Common myeloid progenitor, CD34-positive (primary cell): ENCODE results near the gene OSCP1.
A peak's percentile ranks its signal among the peaks of the same experiment; 100 is the strongest.

Experiments
- CTCF ChIA-PET: fragments of 350-600 bp; sonication (Branson Sonifier 250); formaldehyde crosslinking; loops from one replicate; lab custom pipeline; 2021; ENCODE audit warnings: antibody characterized with exemption; lab: Charles Lee
- POLR2A ChIA-PET: fragments of 350-600 bp; sonication (Branson Sonifier 250); formaldehyde crosslinking; loops from one replicate; lab custom pipeline; 2021; ENCODE audit warnings: antibody characterized with exemption; lab: Charles Lee
- DNase-seq, 3 donors: peaks; one replicate each; pipeline versions ENCODE4 v3.0.0 to v3.0.0-alpha.2; 2013
- H3K27ac ChIP-seq, 2 experiments: 1 replicate in 1 of 2; 2 replicates in 1 of 2; pipeline ENCODE4 v1.7.0; 2013; ENCODE audit warnings: inconsistent platforms in 2 of 2, low read length in 2 of 2, mild to moderate bottlenecking in 2 of 2, low read depth in 1 of 2, moderate library complexity in 1 of 2; ENCODE audit not compliant: severe bottlenecking in 2 of 2, insufficient read depth in 1 of 2, poor library complexity in 1 of 2
- H3K27me3 ChIP-seq, 5 experiments: replicated peaks in 2 of 5; 1 replicate in 3 of 5; 2 replicates in 2 of 5; pipeline versions ENCODE4 v1.6.1 to v1.7.0; 2013; ENCODE audit warnings: low read length in 4 of 5, mild to moderate bottlenecking in 2 of 5, moderate library complexity in 2 of 5, inconsistent platforms in 1 of 5; ENCODE audit not compliant: insufficient read depth in 5 of 5, control insufficient read depth in 4 of 5
- H3K36me3 ChIP-seq, 4 experiments: 1 replicate in 2 of 4; 2 replicates in 2 of 4; pipeline versions ENCODE4 v1.6.1 to v1.7.0; 2013; ENCODE audit warnings: low read length in 3 of 4, control low read depth in 1 of 4, mild to moderate bottlenecking in 1 of 4; ENCODE audit not compliant: control insufficient read depth in 4 of 4, insufficient read depth in 4 of 4
- H3K4me1 ChIP-seq, 4 experiments: 1 replicate in 3 of 4; 2 replicates in 1 of 4; pipeline versions ENCODE4 v1.6.1 to v1.7.1; 2013; ENCODE audit warnings: low read length in 3 of 4, mild to moderate bottlenecking in 3 of 4, control low read depth in 1 of 4, inconsistent platforms in 1 of 4, moderate library complexity in 1 of 4; ENCODE audit not compliant: control insufficient read depth in 4 of 4, insufficient read depth in 4 of 4; ENCODE audit errors: control extremely low read depth in 1 of 4
- H3K4me3 ChIP-seq, 7 experiments: 1 replicate in 4 of 7; 2 replicates in 3 of 7; pipeline versions ENCODE4 v1.5.1 to v1.7.0; 2013; ENCODE audit warnings: mild to moderate bottlenecking in 7 of 7, low read length in 6 of 7, moderate library complexity in 6 of 7, inconsistent platforms in 2 of 7, low read depth in 2 of 7, control low read depth in 1 of 7; ENCODE audit not compliant: insufficient read depth in 4 of 7, control insufficient read depth in 1 of 7; ENCODE audit errors: extremely low read depth in 1 of 7
- H3K9me3 ChIP-seq, 5 experiments: 1 replicate in 4 of 5; 2 replicates in 1 of 5; pipeline versions ENCODE4 v1.6.1 to v1.7.1; 2013; ENCODE audit warnings: low read length in 4 of 5, mild to moderate bottlenecking in 2 of 5, inconsistent platforms in 1 of 5, low read depth in 1 of 5, moderate library complexity in 1 of 5; ENCODE audit not compliant: control insufficient read depth in 4 of 5, insufficient read depth in 2 of 5; ENCODE audit errors: control extremely low read depth in 1 of 5
- WGBS: methylation state at CpG from one replicate; pipeline ENCODE4 v1.1.5; 2013; ENCODE audit not compliant: insufficient coverage; 5-methylcytosine and 5-hydroxymethylcytosine counted together

OSCP1 gene

GRCh38 chr1:36458910-36459309 lies 8.7 kb upstream of the OSCP1 start:
- WGBS, result 60% methylated on average over 2 of the region's 3 CpGs
- POLR2A ChIA-PET, result interaction anchor here (0.7 kb wide), 2 partner anchors 9 to 1412 kb away, joined by 3 read pairs; partner anchors contain the start of gene OSCP1
- peaks cover 18 to 46% (median 42%) of the 10 kb centered on the region in 4 experiments for H3K4me1 ChIP-seq
- H3K9me3 ChIP-seq, result no peaks in the 10 kb centered on the region
- H3K27ac ChIP-seq, result no peak overlapping the region
- H3K4me3 ChIP-seq, result peak overlapping the region in 1 of 7 experiments; percentile 11
- H3K36me3 ChIP-seq, result peaks cover 5 to 61% (median 29%) of the 10 kb centered on the region in 4 experiments
- no peaks in the 10 kb centered on the region for H3K27me3 ChIP-seq
- DNase-seq, result peak; percentile 27 to 68 (median 58)
- CTCF ChIA-PET, result interaction anchor here (0.8 to 1.7 kb wide), 5 partner anchors 12 to 57 kb away, joined by 3 to 5 read pairs (median 3); partner anchors contain the start of gene CSF3R

- Histone ChIP-seq H3K27ac (peak overlapping the region in 1 of 2 experiments; percentile 1), H3K9me3 (no peaks in the 10 kb centered on the region), H3K4me3 (peak overlapping the region in 4 of 7 experiments; percentile 8 to 48 (median 37)), H3K36me3 (peaks cover 5 to 62% (median 29%) of the 10 kb centered on the region in 4 experiments), H3K27me3 (no peaks in the 10 kb centered on the region), H3K4me1 (peaks cover 13 to 39% (median 33%) of the 10 kb centered on the region in 4 experiments)
- POLR2A ChIA-PET, result no interaction called here
- 0% methylated on average over 4 of the region's 5 CpGs for WGBS
- DNase-seq, result peak; percentile 65 to 85 (median 81)
- CTCF ChIA-PET, result no interaction called here
These were observed 7.4 kb upstream of the OSCP1 start for GRCh38 chr1:36457691-36458090.

DNA sequence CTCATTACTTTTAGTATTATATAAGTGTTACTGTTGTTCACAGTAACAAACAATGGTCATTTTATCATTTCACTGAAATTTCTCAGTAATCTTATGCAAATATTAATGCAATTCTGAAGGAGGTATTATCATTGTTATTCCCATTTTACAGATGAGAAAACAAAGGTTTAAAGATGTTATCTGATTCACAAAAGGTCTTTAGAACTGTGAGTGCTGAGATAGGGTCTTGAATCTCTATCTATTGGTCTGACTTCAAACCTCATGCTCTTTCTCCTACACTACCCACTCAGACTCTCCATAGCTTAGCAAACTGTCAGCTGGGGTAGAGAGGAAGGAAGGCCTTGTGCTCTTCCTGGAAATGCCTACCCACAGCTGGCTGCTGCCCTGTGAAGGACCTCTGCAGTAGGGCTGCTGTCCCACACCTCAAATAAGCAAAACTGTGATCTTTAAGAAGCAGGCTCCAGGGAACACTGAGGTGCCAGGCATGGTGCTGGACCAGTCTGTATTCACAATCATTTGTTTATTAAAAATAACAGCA lies 6.2 kb upstream of the OSCP1 start:
- DNase-seq, result no peak
- Histone ChIP-seq H3K36me3 (peaks cover 5 to 51% (median 29%) of the 10 kb centered on the region in 4 experiments), H3K27ac (no peak overlapping the region), H3K9me3 (no peaks in the 10 kb centered on the region), H3K4me3 (no peak overlapping the region), H3K4me1 (peaks cover 13 to 35% (median 32%) of the 10 kb centered on the region in 4 experiments), H3K27me3 (no peaks in the 10 kb centered on the region)
- CTCF ChIA-PET, result interaction anchor here (1.0 kb wide), 1 partner anchor 60 kb away, joined by 3 read pairs; no protein-coding TSS in a partner anchor
- POLR2A ChIA-PET, result no interaction called here

- H3K27me3 ChIP-seq, result no peaks in the 10 kb centered on the region
- WGBS, result no CpG with 5 or more reads among the region's 1 CpG
- H3K36me3 ChIP-seq, result peaks cover 2 to 41% (median 21%) of the 10 kb centered on the region in 4 experiments
- H3K4me1 ChIP-seq, result peaks cover 13 to 41% (median 39%) of the 10 kb centered on the region in 4 experiments
- no peak overlapping the region for H3K4me3 ChIP-seq
- ChIA-PET CTCF (no interaction called here), POLR2A (no interaction called here)
- no peak overlapping the region for H3K27ac ChIP-seq
- no peak for DNase-seq
- no peaks in the 10 kb centered on the region for H3K9me3 ChIP-seq
These were observed 5.1 kb upstream of the OSCP1 start for GRCh38 chr1:36455386-36455785.

- ChIA-PET POLR2A (no interaction called here), CTCF (interaction anchor here (1.4 kb wide), 1 partner anchor 23 kb away, joined by 3 read pairs; no protein-coding TSS in a partner anchor)
- Histone ChIP-seq H3K9me3 (no peaks in the 10 kb centered on the region), H3K36me3 (peaks cover 2 to 30% (median 19%) of the 10 kb centered on the region in 4 experiments), H3K4me3 (no peak overlapping the region), H3K27me3 (no peaks in the 10 kb centered on the region), H3K4me1 (peaks cover 9 to 39% (median 35%) of the 10 kb centered on the region in 4 experiments), H3K27ac (no peak overlapping the region)
- no peak for DNase-seq
- 97% methylated on average over 6 of the region's 6 CpGs for WGBS
These were observed 3.5 kb upstream of the OSCP1 start for GRCh38 chr1:36453600-36454388.

DNA sequence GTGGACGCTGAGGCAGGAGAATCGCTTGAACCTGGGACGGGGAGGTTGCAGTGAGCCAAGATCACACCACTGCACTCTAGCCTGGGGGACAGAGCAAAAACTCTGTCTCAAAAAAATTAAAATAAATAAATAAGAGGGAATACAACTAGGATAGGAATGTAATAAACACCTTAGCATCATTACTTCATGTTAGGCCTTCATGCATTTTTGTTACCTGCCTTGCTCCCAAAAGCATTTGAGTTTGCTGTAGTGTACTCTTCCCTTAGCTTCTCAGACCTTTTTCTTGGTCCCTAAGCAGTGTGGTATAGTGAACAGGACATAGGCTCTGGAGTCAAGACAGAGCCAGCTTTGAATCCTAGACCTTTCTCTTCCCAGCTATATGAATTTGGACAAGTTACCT lies 2.8 kb upstream of the OSCP1 start:
- Histone ChIP-seq H3K4me1 (peaks cover 4 to 38% (median 29%) of the 10 kb centered on the region in 4 experiments), H3K27ac (no peak overlapping the region), H3K36me3 (peaks cover 2 to 30% (median 19%) of the 10 kb centered on the region in 4 experiments), H3K27me3 (no peaks in the 10 kb centered on the region), H3K9me3 (no peaks in the 10 kb centered on the region), H3K4me3 (no peak overlapping the region)
- CTCF ChIA-PET, result interaction anchor here (1.4 kb wide), 1 partner anchor 23 kb away, joined by 3 read pairs; no protein-coding TSS in a partner anchor
- no peak for DNase-seq
- WGBS, result 90% methylated on average over 2 of the region's 3 CpGs
- POLR2A ChIA-PET, result no interaction called here
